AG04449 (cell line): ENCODE measurements around the gene GAST.
"Not testable (repeated sequence)": the region's sequence is repeated elsewhere in the genome, so short reads cannot be mapped to it uniquely, and the experiment has no call there.

Source experiments
- CTCF ChIA-PET: fragments of 350-600 bp; formaldehyde crosslinking; extraction: SDS; loops from one replicate; lab custom pipeline; 2021; ENCODE audit warnings: antibody characterized with exemption; lab: Yijun Ruan, JAX
- POLR2A ChIA-PET: fragments of 400-600, 350-600 bp; formaldehyde crosslinking; extraction: SDS; loops from one replicate; lab custom pipeline; 2020; ENCODE audit warnings: antibody characterized with exemption, inconsistent platforms; lab: Yijun Ruan, JAX
- DNase-seq: peaks from one replicate; pipeline ENCODE4 v3.0.0-alpha.2; 2010; ENCODE audit warnings: low read depth, low spot score
- H3K4me3 ChIP-seq: 2 replicates; pipeline ENCODE4 v1.5.1; 2011; ENCODE audit warnings: low read depth, mild to moderate bottlenecking, control low read depth, low read length
- CTCF ChIP-seq: IDR thresholded peaks from one replicate; pipeline ENCODE4 v1.5.1; 2011; ENCODE audit warnings: mild to moderate bottlenecking, moderate library complexity, low read length, control low read depth, inconsistent platforms; ENCODE audit not compliant: insufficient read depth; ENCODE audit errors: missing control alignments

GAST gene

GRCh38 chr17:41666237-41666641, 45.9 kb upstream of the GAST start:
- POLR2A ChIA-PET: interaction anchor here (1.1 to 2.7 kb wide), 4 partner anchors 13 to 117 kb away, joined by 3 to 9 read pairs (median 5); no protein-coding TSS in a partner anchor
- TF ChIP-seq CTCF: no peak
- CTCF ChIA-PET: interaction anchor here (0.6 to 14.2 kb wide), 65 partner anchors 13 to 1936 kb away, joined by 3 to 604 read pairs (median 4); partner anchors contain the start of genes EIF1, KRT10 and MIEN1
- no peak for DNase-seq
- peak overlapping the region; percentile 18 for H3K4me3 ChIP-seq

- ChIA-PET POLR2A (interaction anchor here (1.1 to 2.7 kb wide), 4 partner anchors 22 to 118 kb away, joined by 4 to 9 read pairs (median 5); no protein-coding TSS in a partner anchor), CTCF (interaction anchor here (0.6 to 14.2 kb wide), 66 partner anchors 12 to 1937 kb away, joined by 3 to 604 read pairs (median 4); partner anchors contain the start of genes EIF1, IGFBP4 and MIEN1)
- H3K4me3 ChIP-seq: peak overlapping the region; percentile 54
- DNase-seq: no peak
- peak; percentile 96 for TF ChIP-seq CTCF
Measured at GRCh38 chr17:41666708-41667279, 45.3 kb upstream of the GAST start.

- no peak for DNase-seq
Measured at GRCh38 chr17:41667280-41668041, 44.7 kb upstream of the GAST start.

DNA sequence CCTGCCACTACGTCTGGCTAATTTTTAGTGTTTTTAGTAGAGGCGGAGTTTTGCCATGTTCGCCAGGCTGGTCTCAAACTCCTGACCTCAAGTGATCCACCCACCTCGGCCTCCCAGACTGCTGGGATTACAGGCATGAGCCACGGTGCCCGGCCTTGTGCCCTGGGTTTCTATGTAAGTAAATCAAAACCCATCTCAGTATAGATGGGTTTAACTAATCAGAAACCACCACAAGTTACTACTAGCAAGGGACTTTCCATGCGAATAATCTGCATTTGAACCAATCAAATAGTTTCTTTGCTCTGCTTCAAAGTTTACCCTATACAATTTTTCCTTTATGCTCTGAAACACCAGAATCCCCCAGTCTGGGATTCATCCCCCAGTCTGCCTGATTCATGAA, 40.0 kb upstream of the GAST start:
- ChIA-PET POLR2A (no interaction called here), CTCF (interaction anchor here (1.2 to 1.7 kb wide), 3 partner anchors 9 to 123 kb away, joined by 3 to 7 read pairs (median 6); no protein-coding TSS in a partner anchor)
- DNase-seq: no peak
- no peak for TF ChIP-seq CTCF
- no peak overlapping the region for H3K4me3 ChIP-seq

More at GRCh38 chr17:41667280-41668041, 44.7 kb upstream of the GAST start:
- no peak for TF ChIP-seq CTCF
- H3K4me3 ChIP-seq: no peak overlapping the region; the same call in 1 of the 2 replicates
- ChIA-PET CTCF (interaction anchor here (0.6 to 14.2 kb wide), 43 partner anchors 12 to 1310 kb away, joined by 3 to 604 read pairs (median 4); partner anchors contain the start of genes EIF1 and IGFBP4), POLR2A (interaction anchor here (1.1 to 2.7 kb wide), 2 partner anchors 21 to 118 kb away, joined by 4 to 9 read pairs; no protein-coding TSS in a partner anchor)

- CTCF ChIA-PET: interaction anchor here (1.0 to 9.2 kb wide), 3 partner anchors 7 to 27 kb away, joined by 4 to 125 read pairs (median 12); no protein-coding TSS in a partner anchor
- POLR2A ChIA-PET, DNase-seq, H3K4me3 ChIP-seq: not testable (repeated sequence)
Measured at GRCh38 chr17:41675157-41676057, 36.7 kb upstream of the GAST start.

DNA sequence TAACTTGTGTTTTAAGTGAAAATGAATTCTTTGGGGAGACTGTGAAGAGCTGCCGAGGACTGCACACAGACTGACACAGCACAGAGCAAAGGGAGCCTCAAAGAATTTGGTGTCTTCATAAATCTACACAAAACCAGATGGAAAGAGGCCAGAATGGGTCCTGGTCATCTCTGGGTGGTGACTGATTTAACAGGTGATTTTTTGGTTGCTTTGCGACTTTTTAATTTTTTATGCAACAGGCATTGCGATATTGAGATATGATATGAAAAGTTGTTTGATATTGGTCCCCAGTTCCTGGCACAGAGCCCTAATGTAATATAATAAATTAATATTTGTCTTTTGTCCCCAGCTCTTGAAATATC, 36.1 kb upstream of the GAST start:
- DNase-seq: no peak
- TF ChIP-seq CTCF: no peak
- ChIA-PET POLR2A (no interaction called here), CTCF (interaction anchor here (1.0 to 9.2 kb wide), 3 partner anchors 8 to 27 kb away, joined by 4 to 125 read pairs (median 12); no protein-coding TSS in a partner anchor)
- H3K4me3 ChIP-seq: no peak overlapping the region
